Ovary (tissue), 3 donors: ENCODE data around the gene PAFAH1B2.

Source experiments
- EP300 ChIP-seq: sonication (generic); formaldehyde crosslinking; IDR thresholded peaks from one replicate; pipeline ENCODE4 v1.6.1; 2017; ENCODE audit warnings: antibody characterized with exemption
- POLR2A ChIP-seq: fragments of 450-650 bp; IDR thresholded peaks from one replicate; pipeline ENCODE4 v1.6.1; 2017; ENCODE audit warnings: antibody characterized with exemption, mild to moderate bottlenecking, moderate library complexity
- TF ChIP-seq, protein P1 (sequence below), 3 donors: fragments of 450-650 bp in 2 of 3; fragments of 200-600 bp in 1 of 3; IDR thresholded peaks; one replicate each; pipeline versions ENCODE4 v1.5.1 to v1.8.0; 2016 to 2022; ENCODE audit warnings: antibody characterized with exemption in 3 of 3, mild to moderate bottlenecking in 1 of 3
- donor health status: DM: no; HTN: no; CAD: no.

DNA sequence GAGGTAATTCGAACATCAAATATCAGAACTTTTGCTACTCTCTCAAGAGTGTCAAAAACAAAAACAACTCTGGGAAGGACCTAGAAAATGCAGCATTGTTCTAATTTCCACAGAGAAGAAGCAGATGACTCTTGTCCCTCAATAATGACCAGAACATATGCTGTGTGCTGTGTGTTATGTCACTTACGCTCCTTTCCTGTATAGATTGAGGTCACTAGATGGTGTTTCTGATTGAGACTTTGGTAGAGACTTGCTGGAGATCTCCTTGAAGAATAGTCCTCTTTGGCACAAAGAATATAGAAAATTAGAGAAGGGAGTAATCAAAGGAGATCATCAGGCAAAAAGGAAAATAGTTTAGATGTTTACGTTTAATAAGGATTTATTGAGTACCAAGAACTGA lies 43.5 kb upstream of the PAFAH1B2 start:
- TF ChIP-seq, protein P1, sequence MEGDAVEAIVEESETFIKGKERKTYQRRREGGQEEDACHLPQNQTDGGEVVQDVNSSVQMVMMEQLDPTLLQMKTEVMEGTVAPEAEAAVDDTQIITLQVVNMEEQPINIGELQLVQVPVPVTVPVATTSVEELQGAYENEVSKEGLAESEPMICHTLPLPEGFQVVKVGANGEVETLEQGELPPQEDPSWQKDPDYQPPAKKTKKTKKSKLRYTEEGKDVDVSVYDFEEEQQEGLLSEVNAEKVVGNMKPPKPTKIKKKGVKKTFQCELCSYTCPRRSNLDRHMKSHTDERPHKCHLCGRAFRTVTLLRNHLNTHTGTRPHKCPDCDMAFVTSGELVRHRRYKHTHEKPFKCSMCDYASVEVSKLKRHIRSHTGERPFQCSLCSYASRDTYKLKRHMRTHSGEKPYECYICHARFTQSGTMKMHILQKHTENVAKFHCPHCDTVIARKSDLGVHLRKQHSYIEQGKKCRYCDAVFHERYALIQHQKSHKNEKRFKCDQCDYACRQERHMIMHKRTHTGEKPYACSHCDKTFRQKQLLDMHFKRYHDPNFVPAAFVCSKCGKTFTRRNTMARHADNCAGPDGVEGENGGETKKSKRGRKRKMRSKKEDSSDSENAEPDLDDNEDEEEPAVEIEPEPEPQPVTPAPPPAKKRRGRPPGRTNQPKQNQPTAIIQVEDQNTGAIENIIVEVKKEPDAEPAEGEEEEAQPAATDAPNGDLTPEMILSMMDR (IDR thresholded peaks at IDR 0.05) = no peak
- TF ChIP-seq EP300 = no peak
- no peak for TF ChIP-seq POLR2A
